WERI-Rb-1 (cell line): ENCODE results near the gene LRBA.
A peak's percentile ranks its signal among the peaks of the same experiment; 100 is the strongest.

Source experiments
- DNase-seq: peaks from one replicate; pipeline ENCODE4 v3.0.0-alpha.2; 2020
- H3K27ac ChIP-seq: fragments of 250-450 bp; sonication (Bioruptor Pico); 2 replicates; pipeline ENCODE4 v1.5.1; 2020; ENCODE audit warnings: mild to moderate bottlenecking, moderate library complexity
- H3K27me3 ChIP-seq: fragments of 250-450 bp; sonication (Bioruptor Pico); 2 replicates; pipeline ENCODE4 v1.5.1; 2021; ENCODE audit warnings: mild to moderate bottlenecking, low read depth, moderate library complexity; ENCODE audit not compliant: insufficient read depth, severe bottlenecking
- H3K36me3 ChIP-seq: fragments of 250-450 bp; sonication (Bioruptor Pico); 2 replicates; pipeline ENCODE4 v1.5.1; 2020; ENCODE audit warnings: mild to moderate bottlenecking, moderate library complexity
- H3K4me3 ChIP-seq: 2 replicates; pipeline ENCODE4 v1.5.1; 2011; ENCODE audit warnings: low read depth, mild to moderate bottlenecking, control low read depth, low read length
- H3K9me3 ChIP-seq: fragments of 250-450 bp; sonication (Bioruptor Pico); 2 replicates; pipeline ENCODE4 v1.5.1; 2021; ENCODE audit warnings: mild to moderate bottlenecking, moderate library complexity; ENCODE audit not compliant: severe bottlenecking
- TF ChIP-seq, protein P1 (sequence below): IDR thresholded peaks from 2 replicates; pipeline ENCODE4 v1.5.1; 2011; ENCODE audit warnings: low read depth, mild to moderate bottlenecking, control low read depth, inconsistent platforms, low read length

The LRBA gene

DNA sequence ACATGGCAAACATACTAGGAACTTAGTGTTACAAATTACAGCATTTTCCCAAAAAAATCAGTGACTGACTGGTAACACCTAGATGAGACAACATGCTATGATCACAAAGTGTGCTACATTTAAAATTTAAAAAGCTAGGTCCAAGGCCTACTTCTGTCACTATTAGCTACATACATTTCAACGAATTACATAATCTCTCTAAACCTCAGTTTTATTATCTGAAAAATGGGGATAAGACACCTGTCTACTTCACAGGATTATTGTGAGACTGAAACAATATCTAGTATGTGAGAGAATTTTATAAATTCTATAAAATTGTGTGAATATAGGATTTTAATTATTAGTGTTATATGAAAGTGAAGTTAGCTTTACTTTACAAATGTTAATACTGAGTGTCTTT, 708.4 kb downstream of the LRBA start:
- Histone ChIP-seq H3K27me3 (no peaks in the 10 kb centered on the region), H3K36me3 (no peaks in the 10 kb centered on the region; the same call in 1 of the 2 replicates), H3K4me3 (no peak overlapping the region), H3K9me3 (no peaks in the 10 kb centered on the region), H3K27ac (no peak overlapping the region)
- TF ChIP-seq, protein P1, sequence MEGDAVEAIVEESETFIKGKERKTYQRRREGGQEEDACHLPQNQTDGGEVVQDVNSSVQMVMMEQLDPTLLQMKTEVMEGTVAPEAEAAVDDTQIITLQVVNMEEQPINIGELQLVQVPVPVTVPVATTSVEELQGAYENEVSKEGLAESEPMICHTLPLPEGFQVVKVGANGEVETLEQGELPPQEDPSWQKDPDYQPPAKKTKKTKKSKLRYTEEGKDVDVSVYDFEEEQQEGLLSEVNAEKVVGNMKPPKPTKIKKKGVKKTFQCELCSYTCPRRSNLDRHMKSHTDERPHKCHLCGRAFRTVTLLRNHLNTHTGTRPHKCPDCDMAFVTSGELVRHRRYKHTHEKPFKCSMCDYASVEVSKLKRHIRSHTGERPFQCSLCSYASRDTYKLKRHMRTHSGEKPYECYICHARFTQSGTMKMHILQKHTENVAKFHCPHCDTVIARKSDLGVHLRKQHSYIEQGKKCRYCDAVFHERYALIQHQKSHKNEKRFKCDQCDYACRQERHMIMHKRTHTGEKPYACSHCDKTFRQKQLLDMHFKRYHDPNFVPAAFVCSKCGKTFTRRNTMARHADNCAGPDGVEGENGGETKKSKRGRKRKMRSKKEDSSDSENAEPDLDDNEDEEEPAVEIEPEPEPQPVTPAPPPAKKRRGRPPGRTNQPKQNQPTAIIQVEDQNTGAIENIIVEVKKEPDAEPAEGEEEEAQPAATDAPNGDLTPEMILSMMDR = no peak
- DNase-seq = no peak

DNA sequence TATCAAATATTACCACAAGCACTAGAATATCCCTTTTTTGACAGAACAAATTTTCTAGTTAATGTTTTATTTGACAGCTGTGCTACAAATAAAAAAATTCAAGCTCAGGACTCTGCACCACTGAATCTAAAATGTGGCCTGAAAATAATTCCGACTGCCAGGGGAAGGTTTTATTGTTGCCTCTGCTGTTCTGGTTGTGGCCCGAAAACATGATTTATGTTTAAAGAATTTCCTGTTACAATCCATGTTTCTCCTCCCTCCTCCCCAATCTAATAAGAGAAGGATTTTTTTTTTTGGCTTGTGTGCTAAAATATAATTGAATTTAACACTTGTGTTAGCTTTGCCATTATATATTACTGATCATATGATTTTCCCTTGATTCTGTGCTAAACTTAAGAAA, 709.1 kb downstream of the LRBA start:
- Histone ChIP-seq H3K36me3 (no peaks in the 10 kb centered on the region; the same call in 1 of the 2 replicates), H3K4me3 (no peak overlapping the region), H3K9me3 (no peaks in the 10 kb centered on the region), H3K27ac (no peak overlapping the region), H3K27me3 (no peaks in the 10 kb centered on the region)
- TF ChIP-seq, protein P1 = no peak
- no peak for DNase-seq

DNA sequence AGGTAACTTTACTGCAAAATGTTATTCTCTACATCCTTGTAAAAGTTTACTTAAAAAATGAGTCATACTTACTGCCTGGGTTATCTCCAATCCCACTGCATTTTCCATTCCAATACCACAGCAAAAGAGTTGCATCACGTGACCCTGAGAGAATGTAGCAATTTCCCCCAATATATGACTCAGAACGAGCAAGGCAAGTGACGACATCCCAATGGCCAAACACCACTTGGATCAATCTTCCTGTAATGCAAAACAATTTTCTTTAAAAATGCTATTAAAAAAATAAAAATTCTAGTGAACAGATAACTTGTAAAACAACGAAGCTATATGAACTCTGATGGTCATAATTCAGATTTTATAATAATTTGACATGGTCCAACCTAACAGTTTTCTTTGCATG, 712.5 kb downstream of the LRBA start:
- TF ChIP-seq, protein P1 = no peak
- Histone ChIP-seq H3K27ac (no peak overlapping the region), H3K9me3 (no peaks in the 10 kb centered on the region), H3K36me3 (no peaks in the 10 kb centered on the region), H3K4me3 (no peak overlapping the region), H3K27me3 (no peaks in the 10 kb centered on the region)
- DNase-seq = no peak

DNA sequence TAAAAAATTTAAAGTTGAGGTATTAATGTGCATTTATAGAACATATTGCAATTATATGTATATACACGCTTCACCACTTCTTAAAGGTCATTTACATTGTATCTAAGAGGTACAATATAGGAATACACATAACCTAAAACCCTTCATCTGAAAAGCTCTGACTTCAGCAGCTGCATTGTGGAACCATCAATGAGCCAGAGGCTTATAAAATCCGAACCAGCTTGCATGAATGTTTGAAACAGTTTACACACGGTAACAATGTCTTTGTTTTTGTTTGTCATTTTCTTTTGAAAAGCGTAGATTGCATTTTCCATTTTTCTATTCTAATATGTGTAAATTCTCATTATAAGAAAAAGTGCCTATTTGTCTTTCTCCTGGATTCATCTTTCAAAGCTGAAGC, 715.3 kb downstream of the LRBA start:
- no peak overlapping the region for H3K4me3 ChIP-seq
- TF ChIP-seq, protein P1 = no peak
- no peaks in the 10 kb centered on the region for H3K36me3 ChIP-seq
- H3K27ac ChIP-seq = no peak overlapping the region
- no peaks in the 10 kb centered on the region for H3K27me3 ChIP-seq
- no peak for DNase-seq
- H3K9me3 ChIP-seq = no peaks in the 10 kb centered on the region

DNA sequence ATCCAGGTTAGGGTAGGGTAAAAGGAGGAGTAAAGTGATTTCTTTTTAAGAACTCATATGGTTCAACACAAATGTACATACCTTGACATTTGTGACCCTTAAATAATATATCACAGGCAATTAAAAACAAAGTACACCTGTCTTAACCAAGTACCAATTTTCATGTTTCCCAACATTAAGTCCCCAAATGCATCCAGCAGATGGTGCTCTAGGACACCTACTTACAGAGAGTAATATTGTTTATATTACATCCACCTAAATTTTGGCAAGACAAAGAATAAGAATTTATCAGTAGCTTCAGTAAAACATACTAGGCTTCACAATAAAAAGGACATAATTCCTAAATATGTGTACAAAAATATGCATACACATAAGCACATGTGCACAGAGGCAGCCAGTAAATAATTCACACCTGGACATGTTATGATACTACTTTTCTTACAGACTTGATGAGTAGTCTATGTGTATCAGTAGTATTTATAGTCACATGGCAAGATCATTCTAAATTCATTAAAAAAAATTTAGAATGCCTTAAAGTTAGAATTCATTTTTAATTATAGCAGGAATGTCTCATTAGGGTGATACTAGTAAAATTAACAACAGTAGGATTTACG, 717.1 kb downstream of the LRBA start:
- Histone ChIP-seq H3K9me3 (no peaks in the 10 kb centered on the region), H3K36me3 (no peaks in the 10 kb centered on the region), H3K27me3 (no peaks in the 10 kb centered on the region), H3K27ac (no peak overlapping the region), H3K4me3 (no peak overlapping the region)
- peak; percentile 58 for DNase-seq
- TF ChIP-seq, protein P1 = peak; percentile 44

DNA sequence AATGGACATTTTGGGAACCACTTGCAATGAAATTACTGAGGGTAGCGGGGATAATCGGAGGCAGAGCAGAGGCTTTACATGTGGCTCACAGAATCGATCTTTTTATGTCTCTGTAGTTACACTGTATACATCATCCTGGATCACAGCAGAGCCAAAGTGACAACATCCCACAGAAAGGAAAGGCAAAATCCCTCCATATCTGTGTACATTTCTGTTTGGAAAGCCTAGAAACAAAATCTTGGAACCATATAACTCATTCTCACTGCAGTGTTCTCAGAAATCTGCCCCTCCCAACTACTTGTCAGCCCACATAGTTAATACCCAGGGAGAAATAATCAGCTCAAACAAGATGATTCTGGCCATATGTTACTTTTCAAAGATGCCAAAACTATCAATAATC, 725.2 kb downstream of the LRBA start:
- Histone ChIP-seq H3K9me3 (no peaks in the 10 kb centered on the region), H3K4me3 (peak overlapping the region; percentile 56), H3K27me3 (no peaks in the 10 kb centered on the region), H3K27ac (peak overlapping the region; percentile 51), H3K36me3 (no peaks in the 10 kb centered on the region)
- TF ChIP-seq, protein P1 = no peak
- DNase-seq = peak; percentile 41
